ENCODE data around the gene THADA.
"Not testable (repeated sequence)": the region's sequence is repeated elsewhere in the genome, so short reads cannot be mapped to it uniquely, and the experiment has no call there.

Gene THADA

GRCh38 chr2:43465234-43465633 is 130.6 kb downstream of the THADA start:
- DNase-seq (ENCODE audit: low read depth, low spot score), result no peak

GRCh38 chr2:43464590-43464989 is 131.2 kb downstream of the THADA start:
- no peak for DNase-seq (ENCODE audit: low read depth, low spot score)

- no peak for DNase-seq (ENCODE audit: low read depth, low spot score)
Observed at GRCh38 chr2:43462866-43463641, 132.8 kb downstream of the THADA start.

- DNase-seq (ENCODE audit: low read depth, low spot score), result no peak
Observed at GRCh38 chr2:43461453-43462073, 134.3 kb downstream of the THADA start.

GRCh38 chr2:43460611-43461365 is 135.1 kb downstream of the THADA start:
- DNase-seq (ENCODE audit: low read depth, low spot score), result no peak

GRCh38 chr2:43460174-43460546 is 135.7 kb downstream of the THADA start:
- no peak for DNase-seq (ENCODE audit: low read depth, low spot score)

- DNase-seq (ENCODE audit: low read depth, low spot score), result no peak
Observed at GRCh38 chr2:43459446-43460173, 136.2 kb downstream of the THADA start.

- no peak for DNase-seq (ENCODE audit: low read depth, low spot score)
Observed at GRCh38 chr2:43458014-43458628, 137.7 kb downstream of the THADA start.

GRCh38 chr2:43455731-43456642 is 139.9 kb downstream of the THADA start:
- no peak for DNase-seq (ENCODE audit: low read depth, low spot score)

GRCh38 chr2:43455296-43455695 is 140.5 kb downstream of the THADA start:
- DNase-seq (ENCODE audit: low read depth, low spot score), result no peak

GRCh38 chr2:43454791-43455190 is 141.0 kb downstream of the THADA start:
- DNase-seq (ENCODE audit: low read depth, low spot score), result no peak

- no peak for DNase-seq (ENCODE audit: low read depth, low spot score)
Observed at GRCh38 chr2:43453179-43454170, 142.4 kb downstream of the THADA start.

- DNase-seq (ENCODE audit: low read depth, low spot score), result no peak
Observed at GRCh38 chr2:43452318-43452731, 143.5 kb downstream of the THADA start.

GRCh38 chr2:43450617-43451016 is 145.2 kb downstream of the THADA start:
- no peak for DNase-seq (ENCODE audit: low read depth, low spot score)

GRCh38 chr2:43448822-43449110 is 147.1 kb downstream of the THADA start:
- DNase-seq (ENCODE audit: low read depth, low spot score), result no peak

GRCh38 chr2:43448011-43448821 is 147.6 kb downstream of the THADA start:
- DNase-seq (ENCODE audit: low read depth, low spot score), result no peak

GRCh38 chr2:43446755-43447154 is 149.1 kb downstream of the THADA start:
- DNase-seq (ENCODE audit: low read depth, low spot score), result not testable (repeated sequence)

GRCh38 chr2:43445781-43446180 is 150.1 kb downstream of the THADA start:
- DNase-seq (ENCODE audit: low read depth, low spot score), result no peak
